Peyer's patch (tissue), 4 donors: Measurements from ENCODE around the gene SLC2A2.

Source experiments
- POLR2A ChIP-seq, 2 donors: fragments of 450-650 bp; IDR thresholded peaks; one replicate each; pipeline ENCODE4 v1.5.1; 2017; ENCODE audit warnings: antibody characterized with exemption in 2 of 2, mild to moderate bottlenecking in 2 of 2, moderate library complexity in 2 of 2
- TF ChIP-seq, protein P1 (sequence below), 6 experiments: fragments of 450-650 bp in 4 of 6; fragments of 200-600 bp in 2 of 6; sonication (generic) in 1 of 6; IDR thresholded peaks; one replicate each; pipeline ENCODE4 v1.5.1; 2017 to 2019; ENCODE audit warnings: antibody characterized with exemption in 6 of 6, mild to moderate bottlenecking in 3 of 6, moderate library complexity in 1 of 6

DNA sequence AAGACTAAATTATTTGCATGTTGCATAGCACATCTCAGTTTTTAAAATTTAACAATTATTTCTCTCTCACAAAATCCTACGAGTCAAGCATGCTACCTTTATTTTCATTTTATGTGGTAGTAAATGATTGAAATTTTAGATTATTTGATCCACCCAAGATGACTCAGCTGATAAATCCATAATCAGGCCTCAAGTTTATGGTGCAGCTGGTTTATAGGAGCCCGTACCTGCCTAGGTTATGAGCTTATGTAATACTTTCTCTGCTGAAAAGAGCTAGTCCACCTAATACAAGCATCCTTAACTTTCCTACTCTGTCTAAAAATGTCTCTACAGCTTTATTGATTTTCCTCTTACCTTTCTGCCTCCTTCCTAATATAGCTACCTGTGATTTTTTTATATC is 41.2 kb downstream of the SLC2A2 start:
- TF ChIP-seq, protein P1, sequence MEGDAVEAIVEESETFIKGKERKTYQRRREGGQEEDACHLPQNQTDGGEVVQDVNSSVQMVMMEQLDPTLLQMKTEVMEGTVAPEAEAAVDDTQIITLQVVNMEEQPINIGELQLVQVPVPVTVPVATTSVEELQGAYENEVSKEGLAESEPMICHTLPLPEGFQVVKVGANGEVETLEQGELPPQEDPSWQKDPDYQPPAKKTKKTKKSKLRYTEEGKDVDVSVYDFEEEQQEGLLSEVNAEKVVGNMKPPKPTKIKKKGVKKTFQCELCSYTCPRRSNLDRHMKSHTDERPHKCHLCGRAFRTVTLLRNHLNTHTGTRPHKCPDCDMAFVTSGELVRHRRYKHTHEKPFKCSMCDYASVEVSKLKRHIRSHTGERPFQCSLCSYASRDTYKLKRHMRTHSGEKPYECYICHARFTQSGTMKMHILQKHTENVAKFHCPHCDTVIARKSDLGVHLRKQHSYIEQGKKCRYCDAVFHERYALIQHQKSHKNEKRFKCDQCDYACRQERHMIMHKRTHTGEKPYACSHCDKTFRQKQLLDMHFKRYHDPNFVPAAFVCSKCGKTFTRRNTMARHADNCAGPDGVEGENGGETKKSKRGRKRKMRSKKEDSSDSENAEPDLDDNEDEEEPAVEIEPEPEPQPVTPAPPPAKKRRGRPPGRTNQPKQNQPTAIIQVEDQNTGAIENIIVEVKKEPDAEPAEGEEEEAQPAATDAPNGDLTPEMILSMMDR (IDR thresholded peaks at IDR 0.05): no peak
- no peak for TF ChIP-seq POLR2A (IDR thresholded peaks at IDR 0.05)
